HG02885 (cell line): ENCODE data around the gene ARID3B.
"Not testable (repeated sequence)": the region's sequence is repeated elsewhere in the genome, so short reads cannot be mapped to it uniquely, and the experiment has no call there.

Experiments
- ATAC-seq: cut with Tn5 transposase; IDR thresholded peaks from one replicate; pipeline ENCODE4 v1.9.1; 2021; ENCODE audit warnings: mild to moderate bottlenecking; ENCODE audit not compliant: unreplicated experiment, poor library complexity

Gene ARID3B

DNA sequence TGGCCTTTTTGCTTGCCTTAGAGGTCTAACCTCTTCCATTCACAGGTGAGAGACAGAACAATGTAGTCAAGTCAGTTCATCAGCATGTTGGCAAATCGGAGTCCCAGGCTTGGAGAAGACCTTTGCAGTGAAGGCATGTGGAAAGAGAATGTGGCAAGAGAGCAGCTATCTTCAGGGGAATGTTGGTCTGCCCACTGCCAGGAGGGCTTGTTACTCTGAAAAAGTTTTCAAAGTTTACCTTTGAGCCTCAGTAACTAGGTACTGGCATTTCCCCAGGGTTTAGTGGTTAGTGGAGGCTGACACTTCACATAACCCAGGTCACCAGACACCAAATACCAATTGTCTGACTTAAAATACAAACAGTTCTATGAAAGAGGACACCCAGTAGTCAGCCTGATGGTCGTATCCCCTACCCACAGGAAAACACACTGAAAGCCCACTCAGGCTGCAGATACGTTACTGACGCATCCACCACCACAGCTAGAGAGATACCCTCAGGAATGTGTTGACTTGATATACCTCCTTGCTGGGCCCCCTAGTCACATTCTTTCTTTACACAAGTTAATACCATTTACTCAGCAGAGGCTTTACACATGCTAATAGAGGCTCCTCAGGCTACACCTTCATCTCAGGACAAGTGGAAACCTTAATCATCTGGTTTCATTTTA lies 9.7 kb upstream of the ARID3B start:
- ATAC-seq, result no peak

DNA sequence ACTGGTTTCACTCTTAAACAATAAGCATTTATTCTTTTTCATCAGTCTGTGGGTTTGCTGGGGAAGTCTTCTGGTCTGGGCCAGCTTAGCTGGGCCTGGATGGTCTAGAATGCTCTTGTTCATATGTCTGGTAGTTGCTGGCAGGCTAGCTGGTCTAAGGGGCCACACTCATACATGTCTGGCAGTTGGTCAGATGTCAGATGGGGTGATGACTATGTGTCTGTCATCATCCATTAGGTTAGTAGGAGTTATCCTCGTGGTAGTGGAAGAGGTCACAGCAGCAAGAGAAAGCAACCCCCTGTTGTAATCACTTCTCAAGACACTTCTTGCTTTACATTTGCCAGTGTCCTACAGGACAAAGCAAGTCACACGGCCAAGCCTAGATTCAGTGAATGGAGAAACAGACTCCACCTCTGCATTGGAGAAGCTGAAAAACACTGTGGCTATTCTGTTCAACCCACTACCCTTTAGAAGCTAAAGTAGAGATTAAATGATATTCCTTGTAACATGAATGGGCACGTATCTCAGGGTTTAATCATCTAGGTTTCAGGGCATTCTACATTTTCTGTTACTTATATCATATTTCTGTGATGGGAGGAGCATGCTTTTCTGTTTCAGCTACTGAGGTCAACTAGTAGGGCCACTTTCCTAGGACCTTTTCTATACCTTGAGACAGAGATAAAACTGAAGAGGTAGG lies 5.5 kb upstream of the ARID3B start:
- no peak for ATAC-seq

DNA sequence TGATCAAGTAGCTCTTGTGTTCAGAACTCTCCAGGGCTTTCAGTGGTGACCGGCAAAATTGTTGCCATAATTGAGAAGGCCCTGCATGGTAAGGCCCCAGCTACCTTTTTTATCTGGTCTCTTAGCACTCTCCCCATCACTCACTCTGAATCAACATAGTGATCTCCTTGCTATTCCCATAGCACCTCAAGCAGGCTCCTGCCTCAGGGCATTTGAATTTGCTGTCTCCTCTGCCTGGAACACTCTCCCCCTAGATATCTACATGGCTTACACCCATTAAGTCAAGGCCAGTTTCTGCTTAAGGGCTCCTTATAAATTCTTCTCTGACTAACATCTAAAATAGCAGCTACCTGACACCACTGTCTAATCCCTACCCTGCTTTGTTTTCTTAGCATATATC lies 3.3 kb upstream of the ARID3B start:
- no peak for ATAC-seq

DNA sequence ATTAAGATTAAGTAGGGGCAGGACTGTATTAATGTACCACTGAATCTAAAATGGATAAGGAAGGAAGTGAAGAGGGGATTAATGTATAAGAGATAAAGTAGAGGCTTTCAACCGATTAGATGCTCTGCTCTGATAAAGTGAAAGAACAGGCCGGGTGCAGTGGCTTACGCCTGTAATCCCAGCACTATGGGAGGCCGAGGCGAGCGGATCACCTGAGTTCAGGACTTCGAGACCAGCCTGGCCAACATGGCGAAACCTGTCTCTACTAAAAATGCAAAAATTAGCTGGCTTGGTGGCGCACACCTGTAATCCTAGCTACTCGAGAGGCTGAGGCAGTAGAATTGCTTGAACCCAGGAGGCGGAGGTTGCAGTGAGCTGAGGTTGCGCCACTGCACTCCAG lies 1.5 kb upstream of the ARID3B start:
- not testable (repeated sequence) for ATAC-seq

DNA sequence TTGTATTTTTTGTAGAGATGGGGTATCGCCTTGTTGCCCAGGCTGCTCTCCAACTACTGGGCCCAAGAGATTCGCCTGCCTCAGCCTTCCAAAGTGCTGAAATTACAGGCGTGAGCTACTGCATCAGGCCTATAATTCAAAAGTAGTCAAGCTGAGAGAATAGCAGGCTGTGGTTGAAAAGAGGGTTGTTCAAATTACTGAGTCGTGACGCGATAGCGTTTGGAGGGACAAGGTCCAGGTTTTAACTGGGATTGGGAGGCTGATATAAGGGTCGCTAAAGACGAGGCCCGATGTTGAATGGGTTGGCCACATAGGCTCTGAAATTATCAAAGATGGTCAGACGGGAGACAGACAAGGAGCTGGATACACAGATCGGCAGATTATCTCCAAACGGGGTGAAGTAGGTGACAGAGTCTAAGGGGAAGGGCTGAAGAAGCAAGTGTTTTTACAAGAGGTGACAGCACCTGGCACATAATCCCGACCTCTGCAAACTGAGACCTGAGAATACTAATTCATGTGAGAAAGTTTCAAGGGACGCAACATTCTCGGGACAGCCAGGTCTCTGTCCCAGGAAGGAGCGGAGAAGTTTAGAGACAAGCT lies 759 bp upstream of the ARID3B start:
- no peak for ATAC-seq

DNA sequence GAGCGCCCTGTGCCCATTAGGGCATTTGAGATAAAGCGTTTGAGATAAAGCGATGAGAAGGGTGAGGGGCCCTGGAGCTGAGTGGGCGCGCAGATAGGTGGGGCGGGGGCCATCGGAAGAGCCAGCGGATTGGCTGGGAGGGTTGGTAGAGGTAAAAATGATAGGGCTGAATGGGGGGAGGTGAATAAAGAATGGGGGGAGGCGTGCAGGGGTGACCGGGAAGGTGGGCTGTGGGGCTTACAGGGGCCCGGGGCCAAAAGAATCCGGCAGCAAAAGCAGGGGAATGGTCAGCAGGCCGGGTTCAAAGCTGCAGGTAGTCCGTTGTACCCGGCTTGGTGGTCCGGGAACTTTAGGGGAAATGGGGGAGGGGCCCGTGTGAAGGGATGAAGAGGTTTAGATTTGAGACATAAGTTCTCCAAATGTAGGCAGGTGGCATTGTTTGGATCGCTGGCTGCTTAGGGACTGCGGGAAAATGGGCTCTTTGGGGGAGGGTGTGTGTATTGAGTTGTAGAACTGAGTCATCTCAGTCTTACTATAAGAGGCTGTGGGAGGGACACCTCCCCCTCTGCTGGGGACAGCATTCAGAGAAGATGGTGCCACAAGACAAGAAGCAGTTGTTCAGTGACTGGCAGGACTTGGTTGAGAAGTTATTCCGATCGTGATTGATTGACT lies 610 bp downstream of the ARID3B start:
- ATAC-seq, result peak; percentile 39

DNA sequence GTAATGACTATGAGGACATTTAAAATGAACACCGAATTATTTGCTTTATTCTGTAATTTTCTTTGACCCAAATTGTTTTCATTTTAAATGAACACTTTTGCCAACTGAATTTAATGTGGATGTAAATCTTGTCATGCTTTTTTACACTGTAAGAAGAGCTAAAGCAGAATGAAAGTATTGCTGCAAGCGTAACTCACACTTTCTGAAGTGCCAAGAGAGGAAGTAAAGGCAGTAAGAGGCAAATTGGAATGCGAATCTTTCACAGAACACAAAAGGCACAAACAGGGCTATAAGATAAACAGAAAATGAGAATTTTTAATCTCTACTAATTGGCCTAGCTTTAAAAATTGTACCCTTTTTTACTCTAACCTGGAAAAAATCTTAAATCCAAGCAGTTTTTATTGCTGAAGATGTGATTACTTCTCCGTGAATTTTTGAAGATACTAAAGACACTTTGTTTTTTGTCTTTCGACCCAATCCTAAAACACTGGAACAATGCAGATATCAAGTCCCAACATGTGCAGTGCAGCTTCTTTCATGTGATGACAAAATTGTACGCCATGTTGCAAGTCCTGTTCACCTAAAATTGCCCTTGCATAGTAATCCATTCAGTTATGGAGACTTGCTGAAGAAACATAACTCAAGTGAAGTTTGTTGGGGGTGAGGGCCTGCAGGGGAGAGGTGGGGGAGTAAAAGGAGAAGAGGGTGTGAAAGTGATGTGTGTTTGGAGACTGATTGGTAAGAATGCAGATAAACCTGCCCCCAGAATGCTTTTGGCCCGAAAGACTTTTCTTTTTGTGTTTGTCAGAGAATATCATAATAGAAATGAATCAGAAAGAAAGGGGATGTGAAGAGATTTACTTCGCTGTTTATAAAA lies 1.4 kb downstream of the ARID3B start:
- ATAC-seq, result no peak

DNA sequence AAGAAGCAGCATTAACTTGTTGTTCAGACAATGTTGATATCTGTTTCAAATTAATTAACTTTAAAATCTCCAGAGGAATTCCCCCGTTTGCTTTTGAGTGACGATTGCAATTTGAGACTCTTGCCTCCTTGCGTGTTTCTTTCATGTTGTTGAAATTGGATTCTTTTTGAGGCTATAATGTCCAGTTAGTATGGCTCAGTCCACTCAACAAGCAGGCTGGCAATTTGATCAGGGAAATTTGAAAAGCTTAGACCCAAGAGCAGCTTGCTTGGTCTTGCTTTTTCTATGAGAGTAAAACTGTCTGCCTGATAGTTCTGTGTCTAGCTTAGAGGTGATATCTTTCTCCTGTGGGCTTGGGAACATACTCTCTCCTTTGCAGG lies 2.0 kb downstream of the ARID3B start:
- no peak for ATAC-seq

DNA sequence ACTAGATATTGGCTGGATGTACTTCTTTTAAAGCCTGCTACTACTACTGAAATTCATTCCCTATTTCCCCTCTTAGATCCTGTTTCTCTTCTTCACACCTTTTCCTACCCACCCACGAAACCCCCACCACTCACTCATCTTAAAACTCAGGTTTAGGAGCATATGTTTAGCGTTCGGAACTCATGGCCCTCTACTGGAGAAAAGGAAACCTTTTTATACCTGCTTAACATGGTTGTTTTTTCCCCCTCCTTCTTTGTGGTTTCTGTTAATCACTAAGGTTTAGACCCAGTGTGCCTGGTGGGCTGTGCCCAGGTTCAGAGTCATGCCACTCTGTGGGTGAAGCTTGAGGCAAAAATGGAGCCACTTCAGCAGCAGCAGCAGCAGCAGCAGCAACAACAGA lies 2.6 kb downstream of the ARID3B start:
- ATAC-seq, result no peak

DNA sequence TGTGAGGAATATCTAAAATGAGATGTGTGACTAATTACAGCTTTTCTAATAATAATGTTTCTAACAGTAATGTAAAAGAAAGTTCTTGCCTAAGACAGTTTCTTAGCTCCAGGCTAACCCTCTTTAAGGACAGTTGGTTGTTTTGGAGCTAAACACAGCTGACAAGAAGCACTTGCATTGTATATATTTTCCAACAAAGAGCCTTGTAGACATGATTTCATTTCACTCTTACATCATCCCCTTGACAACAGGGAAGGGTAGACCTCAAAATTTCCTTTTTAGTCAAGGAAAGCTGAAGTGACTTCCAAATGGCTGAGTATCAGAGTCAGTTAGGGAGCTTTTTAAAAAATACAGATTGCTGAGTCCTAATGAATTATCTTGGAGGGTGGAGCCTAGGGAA lies 4.1 kb downstream of the ARID3B start:
- ATAC-seq, result no peak

DNA sequence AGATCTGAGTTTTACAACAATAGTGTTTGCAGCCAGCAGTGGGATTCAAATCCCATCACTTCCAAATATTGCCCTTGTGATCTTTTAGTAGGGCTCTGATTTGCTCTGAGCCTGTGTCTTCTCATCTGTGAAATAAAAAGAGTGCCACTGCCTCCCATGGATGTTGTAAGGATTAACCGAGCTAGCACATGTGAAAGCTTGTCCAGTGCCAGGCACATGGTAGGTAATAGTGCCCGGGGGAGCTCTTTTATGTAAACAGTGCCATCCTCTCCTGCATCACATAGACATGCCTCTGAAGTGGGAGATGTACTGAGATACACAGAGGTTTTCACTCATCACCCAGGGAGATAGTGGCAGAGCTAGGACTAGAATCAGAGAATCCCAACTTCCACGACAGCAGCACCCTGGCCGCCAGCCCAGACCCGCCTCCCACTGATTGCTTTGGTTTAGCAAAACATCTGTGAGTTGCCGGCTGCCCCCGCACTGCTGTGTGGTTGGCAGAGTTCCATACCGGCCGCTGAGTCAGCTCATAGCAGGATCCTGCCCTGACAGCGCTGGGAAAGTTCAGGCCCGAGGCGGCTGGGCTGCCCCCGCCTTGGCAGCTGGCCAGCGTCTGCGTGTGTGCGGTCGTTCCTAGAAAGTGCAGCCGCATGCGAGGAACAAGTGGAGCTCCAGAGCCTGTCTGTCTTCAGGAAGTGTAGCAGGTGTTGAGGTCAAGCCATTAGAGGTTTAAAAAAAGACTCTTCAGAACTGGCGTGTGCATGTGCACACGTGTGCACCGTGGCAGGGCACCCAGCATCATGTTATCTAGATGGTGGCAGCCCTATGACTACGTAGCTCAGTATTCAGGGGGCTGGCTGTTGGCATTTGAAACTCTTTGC lies 5.0 kb downstream of the ARID3B start:
- ATAC-seq, result peak; percentile 54

DNA sequence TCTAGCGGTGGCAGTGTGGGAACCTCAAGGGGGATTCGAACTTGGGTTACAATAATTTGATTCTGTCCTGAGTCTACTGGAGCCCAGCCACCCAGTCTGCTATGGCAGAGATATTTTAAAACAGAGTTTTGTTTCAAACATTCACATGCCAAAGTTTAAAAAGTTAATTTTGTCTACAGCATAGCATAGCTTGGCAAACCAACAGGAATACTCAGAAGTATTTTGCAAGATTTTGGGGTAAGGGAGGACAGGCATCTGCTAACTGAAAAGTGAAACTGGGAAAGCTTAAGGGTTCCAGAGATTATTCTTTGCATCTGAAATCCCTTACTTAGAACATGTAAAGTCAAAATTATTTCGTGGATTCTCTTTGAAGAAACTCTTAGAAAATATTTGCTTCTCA lies 6.6 kb downstream of the ARID3B start:
- no peak for ATAC-seq

DNA sequence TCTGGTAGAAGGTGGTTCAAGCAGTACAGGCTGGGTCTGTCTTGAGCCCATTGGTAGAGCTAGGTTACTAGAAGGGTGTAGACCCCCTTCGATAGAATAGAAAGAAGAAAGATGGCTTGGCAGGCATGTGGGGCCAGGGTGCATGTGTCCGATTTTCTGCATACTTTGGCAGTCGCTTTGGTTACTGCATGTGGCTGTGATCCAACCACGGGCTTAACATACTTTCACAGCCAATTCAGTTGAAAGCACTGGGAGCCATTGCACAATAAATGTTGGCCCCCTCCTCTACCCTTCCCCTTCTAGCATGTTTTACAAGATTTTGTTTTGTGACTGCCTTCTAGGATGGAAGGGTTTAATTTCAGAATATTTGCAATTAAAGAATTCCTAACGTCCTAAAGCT lies 7.2 kb downstream of the ARID3B start:
- ATAC-seq, result no peak

DNA sequence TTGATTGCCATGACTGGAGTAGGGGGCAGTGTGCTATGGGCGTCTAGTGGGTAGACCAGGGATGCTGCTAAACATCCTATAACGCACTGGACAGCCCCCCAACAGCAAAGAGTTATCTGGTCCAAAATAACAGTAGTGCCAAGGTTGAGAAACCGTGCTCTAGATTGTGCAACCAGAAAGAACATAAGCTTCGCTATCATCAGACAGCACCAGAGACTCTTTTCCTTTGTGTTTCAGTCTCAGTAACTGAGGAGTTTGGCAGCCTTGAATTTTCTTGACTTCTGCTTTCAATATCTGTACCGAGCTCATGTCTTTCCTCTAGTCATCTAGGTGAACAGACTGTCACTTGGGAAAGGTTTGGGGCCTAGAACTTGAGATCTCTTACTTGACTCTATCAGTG lies 8.8 kb downstream of the ARID3B start:
- no peak for ATAC-seq

DNA sequence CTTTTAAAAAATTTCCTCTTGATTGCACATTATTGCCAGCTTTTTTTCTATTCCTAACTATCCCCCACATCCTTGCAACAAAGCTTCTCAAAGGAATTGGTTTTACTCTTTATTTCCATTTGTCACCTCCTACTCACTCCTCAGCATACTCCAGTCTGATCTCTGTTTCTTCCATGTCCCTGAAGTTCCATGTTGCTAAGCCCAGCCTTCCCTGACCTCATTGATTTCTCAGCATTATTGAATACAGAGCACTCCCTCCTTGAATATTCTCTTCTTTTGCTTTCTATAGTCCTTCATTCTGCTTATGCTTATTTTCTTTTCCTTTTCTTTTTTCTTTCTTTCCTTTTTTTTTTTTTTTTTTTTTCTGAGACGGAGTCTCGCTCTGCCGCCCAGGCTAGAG lies 10.7 kb downstream of the ARID3B start:
- no peak for ATAC-seq

DNA sequence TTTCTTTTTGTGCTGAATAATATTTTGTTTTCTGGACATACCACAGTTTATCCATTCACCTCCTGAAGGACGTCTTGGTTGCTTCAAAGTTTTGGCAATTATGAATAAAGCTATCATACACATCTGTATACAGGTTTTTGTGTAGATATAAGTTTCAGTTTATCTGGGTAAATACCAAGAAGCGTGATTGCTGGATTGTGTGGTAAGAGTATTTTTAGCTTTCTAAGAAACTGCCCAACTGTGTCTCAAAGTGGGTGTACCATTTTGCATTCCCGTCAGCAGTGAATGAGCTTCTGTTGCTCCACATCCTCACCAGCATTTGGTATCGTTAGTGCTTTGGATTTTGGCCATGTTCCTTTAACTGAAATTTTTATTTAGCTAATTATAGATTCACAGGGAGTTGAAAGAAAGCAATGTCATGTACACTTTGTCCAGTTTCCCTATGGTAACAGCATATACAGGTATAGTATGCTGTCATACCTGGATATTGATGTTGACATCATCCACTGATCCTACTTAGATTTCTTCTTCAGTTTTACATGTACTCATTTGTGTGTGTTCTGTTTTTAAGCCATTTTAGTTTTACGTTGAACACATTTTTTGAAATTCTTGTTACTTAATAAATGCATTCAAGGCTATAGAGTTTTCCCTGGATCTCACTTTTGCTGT lies 11.9 kb downstream of the ARID3B start:
- no peak for ATAC-seq

DNA sequence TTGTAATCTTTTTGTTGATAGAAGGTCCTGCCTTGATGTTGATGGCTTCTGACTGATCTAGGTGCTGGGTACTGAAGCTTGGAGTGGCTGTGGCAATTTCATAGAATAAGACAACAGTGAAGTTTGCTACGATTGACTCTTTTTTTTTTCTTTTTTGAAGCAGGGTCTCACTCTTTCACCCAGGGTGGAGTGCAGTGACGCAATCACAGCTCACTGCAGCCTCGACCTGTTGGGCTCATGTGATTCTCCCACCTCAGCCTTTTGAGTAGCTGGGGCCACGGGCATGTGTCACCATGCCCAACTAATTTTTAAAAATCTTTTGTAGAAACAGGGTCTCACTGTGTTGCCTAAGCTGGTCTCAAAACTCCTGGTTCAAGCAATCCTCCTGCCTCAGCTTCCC lies 14.2 kb downstream of the ARID3B start:
- no peak for ATAC-seq

DNA sequence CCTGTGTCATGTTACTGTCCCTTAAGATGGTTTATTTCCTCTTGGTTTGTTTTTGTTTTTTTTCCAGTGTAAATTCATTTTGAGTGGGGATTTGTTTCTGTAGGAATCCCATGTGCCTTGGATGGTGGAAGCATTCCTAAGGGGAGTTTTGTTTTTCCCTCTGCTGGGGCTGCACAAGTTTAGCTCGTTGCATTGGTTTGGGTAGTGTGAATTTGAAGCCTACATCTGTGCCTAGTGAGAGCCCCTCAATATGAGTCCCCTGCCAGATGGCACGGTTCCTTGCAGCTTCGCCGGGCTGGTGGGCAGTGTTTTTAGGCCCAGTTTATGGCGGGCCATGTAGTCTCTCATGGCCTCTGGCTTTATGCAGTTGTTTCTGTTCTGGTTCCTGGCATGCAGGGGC lies 17.7 kb downstream of the ARID3B start:
- ATAC-seq, result no peak

DNA sequence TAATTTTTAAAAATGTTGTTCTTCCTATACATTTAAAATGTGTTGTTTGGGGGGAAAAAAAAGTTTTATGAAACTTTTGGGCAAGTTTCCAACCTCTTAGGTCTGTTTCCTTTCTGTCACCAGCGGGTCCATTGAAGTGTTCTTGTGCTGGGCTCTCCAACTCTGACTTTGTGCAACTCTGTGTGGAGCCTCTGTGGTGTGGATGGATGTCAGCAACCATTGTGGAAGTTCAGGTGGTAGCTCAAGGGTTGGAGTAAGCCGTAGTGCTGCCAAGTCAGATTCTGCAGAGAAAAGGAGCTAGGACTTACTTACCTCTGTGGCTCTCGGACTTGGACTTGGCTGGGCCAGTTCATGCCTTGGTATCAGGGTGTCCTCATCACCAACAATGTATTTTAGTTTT lies 22.4 kb downstream of the ARID3B start:
- ATAC-seq, result no peak
